LNCAP (cell line): ENCODE results near the gene ADD2.

Experiments
- TF ChIP-seq, protein P1 (sequence below): fragments of 450-650 bp; IDR thresholded peaks from 2 replicates; pipeline ENCODE4 v1.5.1; 2017; ENCODE audit warnings: mild to moderate bottlenecking

Gene ADD2

DNA sequence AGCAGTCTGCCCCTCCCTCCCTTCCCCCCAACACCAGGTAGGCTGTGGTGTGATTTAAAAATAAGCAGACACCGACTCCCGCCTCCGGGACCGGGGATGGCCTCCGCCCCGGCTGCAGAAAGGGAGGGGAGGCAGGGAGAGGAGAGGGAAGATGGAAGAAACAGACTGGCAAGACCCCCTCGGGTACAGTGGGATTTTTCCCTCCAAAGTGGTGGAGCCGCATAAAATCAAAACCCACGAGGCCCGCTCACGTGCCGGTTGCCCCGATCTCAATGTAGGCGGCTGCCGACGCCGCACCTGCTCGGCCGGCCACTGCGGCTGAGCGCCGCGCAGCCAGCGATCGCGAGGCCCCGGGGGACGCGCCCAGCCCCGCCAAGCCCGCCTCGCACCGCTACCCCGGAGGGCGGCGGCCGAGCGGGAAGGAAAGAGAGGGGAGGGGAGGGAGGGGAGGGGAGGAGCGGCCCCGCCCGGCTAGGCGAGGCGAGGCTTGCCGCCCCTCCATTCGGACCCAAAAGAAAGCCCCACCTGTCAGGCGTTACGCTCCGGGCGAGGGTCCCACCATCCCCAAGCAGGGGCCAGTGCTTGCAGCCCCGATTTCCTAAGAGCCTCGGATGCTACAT is 811 bp downstream of the ADD2 start:
- TF ChIP-seq, protein P1, sequence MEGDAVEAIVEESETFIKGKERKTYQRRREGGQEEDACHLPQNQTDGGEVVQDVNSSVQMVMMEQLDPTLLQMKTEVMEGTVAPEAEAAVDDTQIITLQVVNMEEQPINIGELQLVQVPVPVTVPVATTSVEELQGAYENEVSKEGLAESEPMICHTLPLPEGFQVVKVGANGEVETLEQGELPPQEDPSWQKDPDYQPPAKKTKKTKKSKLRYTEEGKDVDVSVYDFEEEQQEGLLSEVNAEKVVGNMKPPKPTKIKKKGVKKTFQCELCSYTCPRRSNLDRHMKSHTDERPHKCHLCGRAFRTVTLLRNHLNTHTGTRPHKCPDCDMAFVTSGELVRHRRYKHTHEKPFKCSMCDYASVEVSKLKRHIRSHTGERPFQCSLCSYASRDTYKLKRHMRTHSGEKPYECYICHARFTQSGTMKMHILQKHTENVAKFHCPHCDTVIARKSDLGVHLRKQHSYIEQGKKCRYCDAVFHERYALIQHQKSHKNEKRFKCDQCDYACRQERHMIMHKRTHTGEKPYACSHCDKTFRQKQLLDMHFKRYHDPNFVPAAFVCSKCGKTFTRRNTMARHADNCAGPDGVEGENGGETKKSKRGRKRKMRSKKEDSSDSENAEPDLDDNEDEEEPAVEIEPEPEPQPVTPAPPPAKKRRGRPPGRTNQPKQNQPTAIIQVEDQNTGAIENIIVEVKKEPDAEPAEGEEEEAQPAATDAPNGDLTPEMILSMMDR: no peak

- TF ChIP-seq, protein P1: no peak
Measured at GRCh38 chr2:70766357-70767078, 1.5 kb downstream of the ADD2 start.

GRCh38 chr2:70765507-70765906 is 2.5 kb downstream of the ADD2 start:
- TF ChIP-seq, protein P1: no peak

- TF ChIP-seq, protein P1: no peak
Measured at GRCh38 chr2:70759446-70759845, 8.6 kb downstream of the ADD2 start.

- TF ChIP-seq, protein P1: no peak
Measured at GRCh38 chr2:70757966-70758365, 10.0 kb downstream of the ADD2 start.

DNA sequence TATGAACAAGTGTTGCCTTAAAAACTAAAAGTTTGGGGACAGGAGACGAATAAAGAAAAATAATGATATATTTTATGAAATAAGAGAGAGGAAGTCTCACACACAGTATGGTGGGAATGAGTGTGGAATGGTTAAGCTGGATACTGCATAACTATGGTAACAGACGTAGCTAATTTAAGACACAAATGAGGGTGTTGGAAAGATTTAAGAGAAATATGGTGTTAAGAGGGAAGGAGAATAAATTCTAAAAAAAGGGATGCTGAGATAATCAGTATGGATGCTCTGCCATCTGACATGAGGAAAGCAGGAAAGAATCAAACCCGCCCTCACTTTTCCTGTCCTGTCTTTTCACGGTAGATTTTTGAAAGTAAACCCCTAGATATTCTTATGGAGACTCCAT is 10.6 kb downstream of the ADD2 start:
- TF ChIP-seq, protein P1: no peak

DNA sequence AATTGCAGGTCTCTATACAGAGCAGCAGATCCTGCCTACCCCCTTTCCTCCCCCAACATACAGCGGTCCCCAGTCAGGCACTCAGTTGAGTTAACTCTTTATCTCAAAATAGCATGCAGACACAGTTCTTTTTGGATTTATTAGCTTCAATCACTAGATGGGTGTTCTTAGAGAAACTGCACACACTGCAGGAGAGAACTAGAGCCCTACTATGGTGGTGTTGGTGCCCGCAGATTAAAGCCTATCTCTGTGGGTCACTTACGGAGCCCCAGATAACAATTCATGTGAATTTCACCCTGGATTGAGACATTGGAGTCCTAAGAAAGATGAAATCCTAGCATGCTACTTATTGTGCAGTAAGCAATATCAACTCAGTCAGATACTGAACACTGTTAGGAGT is 11.9 kb downstream of the ADD2 start:
- TF ChIP-seq, protein P1: no peak
